BLaER1 (cell line): ENCODE measurements around the gene SETD1A.

Experiments
- H3K27ac ChIP-seq: shearing (Covaris generic); formaldehyde crosslinking; 2 replicates; pipeline ENCODE4 v1.8.1; 2022
- H3K27me3 ChIP-seq: shearing (Covaris generic); formaldehyde crosslinking; 2 replicates; pipeline ENCODE4 v1.8.1; 2022
- H3K36me3 ChIP-seq: shearing (Covaris generic); formaldehyde crosslinking; 2 replicates; pipeline ENCODE4 v1.8.1; 2022
- H3K4me1 ChIP-seq: shearing (Covaris generic); formaldehyde crosslinking; 2 replicates; pipeline ENCODE4 v1.8.1; 2022
- H3K4me2 ChIP-seq: shearing (Covaris generic); formaldehyde crosslinking; 2 replicates; pipeline ENCODE4 v1.8.1; 2022
- H3K4me3 ChIP-seq: shearing (Covaris generic); formaldehyde crosslinking; 2 replicates; pipeline ENCODE4 v1.8.1; 2022
- H3K9ac ChIP-seq: shearing (Covaris generic); formaldehyde crosslinking; 2 replicates; pipeline ENCODE4 v1.8.1; 2022
- H3K9me3 ChIP-seq: shearing (Covaris generic); formaldehyde crosslinking; 2 replicates; pipeline ENCODE4 v1.8.1; 2022
- H4K20me1 ChIP-seq: shearing (Covaris generic); formaldehyde crosslinking; 2 replicates; pipeline ENCODE4 v1.8.1; 2022
- Cebpa-rat ChIP-seq: shearing (Covaris generic); IDR thresholded peaks from 2 replicates; pipeline ENCODE4 v1.8.1; 2022

The SETD1A gene

GRCh38 chr16:30996985-30997724 is 39.6 kb downstream of the SETD1A start:
- H3K36me3 ChIP-seq, result no peaks in the 10 kb centered on the region
- no peak overlapping the region for H3K27ac ChIP-seq
- H3K4me2 ChIP-seq, result peak overlapping the region; percentile 59
- H3K9ac ChIP-seq, result no peak overlapping the region
- no peaks in the 10 kb centered on the region for H4K20me1 ChIP-seq
- TF ChIP-seq Cebpa-rat, result no peak
- no peaks in the 10 kb centered on the region for H3K27me3 ChIP-seq
- no peak overlapping the region for H3K4me3 ChIP-seq
- H3K9me3 ChIP-seq, result no peaks in the 10 kb centered on the region
- H3K4me1 ChIP-seq, result no peaks in the 10 kb centered on the region

GRCh38 chr16:30997725-30998711 is 40.5 kb downstream of the SETD1A start:
- no peaks in the 10 kb centered on the region for H3K9me3 ChIP-seq
- no peak overlapping the region for H3K27ac ChIP-seq
- H3K27me3 ChIP-seq, result no peaks in the 10 kb centered on the region
- no peak overlapping the region for H3K9ac ChIP-seq
- no peaks in the 10 kb centered on the region for H3K4me1 ChIP-seq
- H4K20me1 ChIP-seq, result no peaks in the 10 kb centered on the region
- H3K4me3 ChIP-seq, result no peak overlapping the region
- TF ChIP-seq Cebpa-rat, result no peak
- no peak overlapping the region for H3K4me2 ChIP-seq
- no peaks in the 10 kb centered on the region for H3K36me3 ChIP-seq

GRCh38 chr16:30998852-30999761 is 41.6 kb downstream of the SETD1A start:
- H3K36me3 ChIP-seq, result no peaks in the 10 kb centered on the region
- H3K27me3 ChIP-seq, result no peaks in the 10 kb centered on the region
- no peak overlapping the region for H3K4me3 ChIP-seq
- no peaks in the 10 kb centered on the region for H3K4me1 ChIP-seq
- TF ChIP-seq Cebpa-rat, result no peak
- 0 out of 2 replicates have a peak, but pooled peaks cover 7% of the 10 kb centered on the region for H4K20me1 ChIP-seq
- no peak overlapping the region for H3K4me2 ChIP-seq
- H3K27ac ChIP-seq, result no peak overlapping the region
- H3K9me3 ChIP-seq, result no peaks in the 10 kb centered on the region
- no peak overlapping the region for H3K9ac ChIP-seq

- no peak overlapping the region for H3K4me2 ChIP-seq
- no peaks in the 10 kb centered on the region for H3K9me3 ChIP-seq
- TF ChIP-seq Cebpa-rat, result no peak
- H3K27ac ChIP-seq, result no peak overlapping the region
- no peak overlapping the region for H3K9ac ChIP-seq
- H3K4me1 ChIP-seq, result no peaks in the 10 kb centered on the region
- H4K20me1 ChIP-seq, result 0 out of 2 replicates have a peak, but pooled peaks cover 8% of the 10 kb centered on the region
- H3K36me3 ChIP-seq, result no peaks in the 10 kb centered on the region
- H3K27me3 ChIP-seq, result no peaks in the 10 kb centered on the region
- no peak overlapping the region for H3K4me3 ChIP-seq
Observed at GRCh38 chr16:31000671-31001382, 43.3 kb downstream of the SETD1A start.

- Histone ChIP-seq H3K9me3 (no peaks in the 10 kb centered on the region), H3K4me1 (no peaks in the 10 kb centered on the region), H4K20me1 (0 out of 2 replicates have a peak, but pooled peaks cover 8% of the 10 kb centered on the region), H3K27ac (no peak overlapping the region), H3K27me3 (no peaks in the 10 kb centered on the region), H3K4me3 (no peak overlapping the region), H3K36me3 (no peaks in the 10 kb centered on the region), H3K9ac (no peak overlapping the region), H3K4me2 (no peak overlapping the region)
- no peak for TF ChIP-seq Cebpa-rat
Observed at GRCh38 chr16:31001507-31002249, 44.1 kb downstream of the SETD1A start.

- Histone ChIP-seq H3K4me3 (no peak overlapping the region), H3K36me3 (no peaks in the 10 kb centered on the region), H3K27me3 (no peaks in the 10 kb centered on the region), H3K4me2 (no peak overlapping the region), H3K27ac (no peak overlapping the region), H3K9ac (0 out of 2 replicates have a peak overlapping the region, but pooled peaks have one; percentile 10), H3K9me3 (no peaks in the 10 kb centered on the region), H4K20me1 (0 out of 2 replicates have a peak, but pooled peaks cover 8% of the 10 kb centered on the region), H3K4me1 (peaks cover 4% of the 10 kb centered on the region)
- no peak for TF ChIP-seq Cebpa-rat
Observed at GRCh38 chr16:31002250-31002700, 44.7 kb downstream of the SETD1A start.

- no peak overlapping the region for H3K27ac ChIP-seq
- H4K20me1 ChIP-seq, result 0 out of 2 replicates have a peak, but pooled peaks cover 8% of the 10 kb centered on the region
- H3K9ac ChIP-seq, result 0 out of 2 replicates have a peak overlapping the region, but pooled peaks have one; percentile 10
- TF ChIP-seq Cebpa-rat, result no peak
- peaks cover 10% of the 10 kb centered on the region for H3K4me1 ChIP-seq
- H3K27me3 ChIP-seq, result no peaks in the 10 kb centered on the region
- H3K36me3 ChIP-seq, result no peaks in the 10 kb centered on the region
- no peak overlapping the region for H3K4me2 ChIP-seq
- no peak overlapping the region for H3K4me3 ChIP-seq
- H3K9me3 ChIP-seq, result no peaks in the 10 kb centered on the region
Observed at GRCh38 chr16:31002862-31003341, 45.3 kb downstream of the SETD1A start.

GRCh38 chr16:31003744-31004143 is 46.2 kb downstream of the SETD1A start:
- no peaks in the 10 kb centered on the region for H3K9me3 ChIP-seq
- H3K27ac ChIP-seq, result no peak overlapping the region
- 0 out of 2 replicates have a peak, but pooled peaks cover 8% of the 10 kb centered on the region for H4K20me1 ChIP-seq
- H3K4me3 ChIP-seq, result no peak overlapping the region
- no peak for TF ChIP-seq Cebpa-rat
- no peak overlapping the region for H3K4me2 ChIP-seq
- H3K4me1 ChIP-seq, result peaks cover 17% of the 10 kb centered on the region
- H3K27me3 ChIP-seq, result no peaks in the 10 kb centered on the region
- H3K36me3 ChIP-seq, result no peaks in the 10 kb centered on the region
- H3K9ac ChIP-seq, result no peak overlapping the region
